Tibial nerve (tissue), 4 donors: ENCODE data around the gene PRL. TPM values are rescaled to one million over a fixed set of nuclear protein-coding genes. Genes with fewer than 3 reads are reported as not detected.

ENCODE experiments used
- DNase-seq, 2 donors: peaks; one replicate each; pipeline ENCODE4 v3.0.0-alpha.2; 2019; ENCODE audit warnings: low spot score in 2 of 2
- H3K27ac ChIP-seq, 4 donors: fragments of 200-600 bp; sonication (generic) in 3 of 4; one replicate each; pipeline ENCODE4 v1.5.1; 2017 to 2019; ENCODE audit warnings: mild to moderate bottlenecking in 1 of 4
- H3K27me3 ChIP-seq, 2 donors: fragments of 200-600 bp; sonication (generic) in 1 of 2; one replicate each; pipeline versions ENCODE4 v1.5.1 to v1.6.0; 2017 to 2019
- H3K36me3 ChIP-seq, 3 donors: fragments of 200-600 bp; sonication (generic); one replicate each; pipeline ENCODE4 v1.5.1; 2018 to 2019
- H3K4me1 ChIP-seq, 4 donors: fragments of 200-600 bp; sonication (generic) in 3 of 4; one replicate each; pipeline ENCODE4 v1.5.1; 2017 to 2019
- H3K4me3 ChIP-seq, 4 donors: fragments of 200-600 bp; sonication (generic) in 3 of 4; one replicate each; pipeline ENCODE4 v1.5.1; 2017 to 2019; ENCODE audit warnings: mild to moderate bottlenecking in 1 of 4, moderate library complexity in 1 of 4
- H3K9me3 ChIP-seq, 4 donors: fragments of 200-600 bp; sonication (generic) in 3 of 4; one replicate each; pipeline ENCODE4 v1.5.1; 2017 to 2019
- CTCF ChIP-seq, 5 experiments: fragments of 200-600 bp in 3 of 5; fragments of 450-650 bp in 2 of 5; sonication (generic) in 3 of 5; IDR thresholded peaks; one replicate each; pipeline ENCODE4 v1.5.1; 2016 to 2019; ENCODE audit warnings: antibody characterized with exemption in 5 of 5, mild to moderate bottlenecking in 3 of 5, moderate library complexity in 2 of 5
- EP300 ChIP-seq, 2 donors: sonication (generic); formaldehyde crosslinking; IDR thresholded peaks; one replicate each; pipeline ENCODE4 v1.6.1; 2017; ENCODE audit warnings: antibody characterized with exemption in 2 of 2, mild to moderate bottlenecking in 1 of 2
- POLR2A ChIP-seq, 2 donors: fragments of 450-650 bp; IDR thresholded peaks; one replicate each; pipeline ENCODE4 v1.6.1; 2017; ENCODE audit warnings: antibody characterized with exemption in 2 of 2, mild to moderate bottlenecking in 2 of 2, moderate library complexity in 2 of 2
- WGBS, 2 donors: methylation state at CpG; one replicate each; pipeline ENCODE4 v1.1.5; 2018; 5-methylcytosine and 5-hydroxymethylcytosine counted together
- total RNA-seq, 4 donors: library from RNA; depleted of rRNA; stranded (reverse); fragments of >200 nt; gene quantifications; one replicate each; pipeline ENCODE4 v1.1.0, GENCODE V29; 2016

PRL gene
- total RNA-seq, 4 donors from 2014 or later: not detected

- TF ChIP-seq CTCF (IDR thresholded peaks at IDR 0.05) (no peak), EP300 (IDR thresholded peaks at IDR 0.05) (no peak), POLR2A (IDR thresholded peaks at IDR 0.05) (no peak)
- WGBS, 2 donors: 95% methylated on average over 1 of the region's 1 CpG
- Histone ChIP-seq H3K27me3 (no peaks in the 10 kb centered on the region), H3K9me3 (no peaks in the 10 kb centered on the region), H3K4me3 (no peak overlapping the region), H3K4me1 (peaks cover 0 to 6% (median 0%) of the 10 kb centered on the region in 4 donors), H3K27ac (no peak overlapping the region), H3K36me3 (no peaks in the 10 kb centered on the region)
- no peak for DNase-seq
Observed at GRCh38 chr6:22323848-22324247, 27.0 kb upstream of the PRL start.

GRCh38 chr6:22322103-22323030, 25.5 kb upstream of the PRL start:
- Histone ChIP-seq H3K9me3 (peaks cover 0 to 3% (median 0%) of the 10 kb centered on the region in 4 donors), H3K27me3 (no peaks in the 10 kb centered on the region), H3K4me3 (no peak overlapping the region), H3K4me1 (peaks cover 0 to 6% (median 0%) of the 10 kb centered on the region in 4 donors), H3K36me3 (no peaks in the 10 kb centered on the region), H3K27ac (no peak overlapping the region)
- DNase-seq: no peak
- 55% methylated on average over 7 of the region's 7 CpGs for WGBS, 2 donors
- TF ChIP-seq EP300 (IDR thresholded peaks at IDR 0.05): no peak
- no peak for TF ChIP-seq POLR2A (IDR thresholded peaks at IDR 0.05)
- TF ChIP-seq CTCF (IDR thresholded peaks at IDR 0.05): no peak

DNA sequence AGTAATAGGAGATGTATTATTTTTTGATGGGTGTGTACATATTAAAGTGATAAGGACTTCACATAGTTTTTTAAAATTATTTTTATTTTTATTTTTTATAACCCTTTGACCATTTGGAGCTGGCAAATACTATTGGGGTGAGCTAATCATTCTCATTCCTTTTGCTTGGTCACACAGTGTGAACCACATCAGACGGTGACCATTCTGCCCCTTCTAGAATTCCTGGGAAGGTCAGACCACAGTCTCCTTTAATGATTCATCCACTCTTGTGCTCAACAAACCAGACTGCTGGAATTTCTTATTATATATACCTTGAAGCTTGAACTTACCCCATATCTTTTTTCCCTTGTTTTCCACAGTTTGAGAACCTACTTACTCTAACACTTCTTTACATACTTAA, 23.9 kb upstream of the PRL start:
- Histone ChIP-seq H3K27ac (no peak overlapping the region), H3K36me3 (no peaks in the 10 kb centered on the region), H3K9me3 (peaks cover 0 to 3% (median 0%) of the 10 kb centered on the region in 4 donors), H3K4me1 (peaks cover 0 to 6% (median 0%) of the 10 kb centered on the region in 4 donors), H3K27me3 (no peaks in the 10 kb centered on the region), H3K4me3 (no peak overlapping the region)
- DNase-seq: no peak
- TF ChIP-seq CTCF (IDR thresholded peaks at IDR 0.05) (no peak), POLR2A (IDR thresholded peaks at IDR 0.05) (no peak), EP300 (IDR thresholded peaks at IDR 0.05) (no peak)
- 30 to 48% methylated on average over 1 of the region's 1 CpG for WGBS, 2 donors

GRCh38 chr6:22318404-22318803, 21.6 kb upstream of the PRL start:
- Histone ChIP-seq H3K36me3 (no peaks in the 10 kb centered on the region), H3K27me3 (no peaks in the 10 kb centered on the region), H3K9me3 (peaks cover 0 to 19% (median 2%) of the 10 kb centered on the region in 4 donors), H3K4me1 (peaks cover 0 to 6% (median 0%) of the 10 kb centered on the region in 4 donors), H3K27ac (no peak overlapping the region), H3K4me3 (no peak overlapping the region)
- DNase-seq: no peak
- WGBS, 2 donors: 89 to 91% methylated on average over 12 to 19 of the region's 22 CpGs
- TF ChIP-seq POLR2A (IDR thresholded peaks at IDR 0.05): no peak

- no peak for DNase-seq
- Histone ChIP-seq H3K4me3 (no peak overlapping the region), H3K9me3 (peaks cover 0 to 50% (median 5%) of the 10 kb centered on the region in 4 donors), H3K27me3 (no peaks in the 10 kb centered on the region), H3K4me1 (no peaks in the 10 kb centered on the region), H3K27ac (no peak overlapping the region), H3K36me3 (no peaks in the 10 kb centered on the region)
- TF ChIP-seq CTCF (IDR thresholded peaks at IDR 0.05) (no peak), EP300 (IDR thresholded peaks at IDR 0.05) (no peak), POLR2A (IDR thresholded peaks at IDR 0.05) (no peak)
- 100% methylated on average over 2 of the region's 2 CpGs; no CpG with 5 or more reads in 1 of the 2 donors for WGBS, 2 donors
Observed at GRCh38 chr6:22313796-22314195, 17.0 kb upstream of the PRL start.
